Fibroblast of pulmonary artery (primary cell): Measurements from ENCODE around the gene ZBTB24.

Experiments used
- DNase-seq: peaks from one replicate; pipeline ENCODE4 v3.0.0-alpha.2; 2010; ENCODE audit warnings: low read depth
- H3K4me3 ChIP-seq: replicated peaks from 2 replicates; pipeline ENCODE4 v1.5.1; 2011; ENCODE audit warnings: low read depth, mild to moderate bottlenecking, control low read depth, low read length, moderate library complexity
- CTCF ChIP-seq: IDR thresholded peaks from 2 replicates; pipeline ENCODE4 v1.5.1; 2011; ENCODE audit warnings: mild to moderate bottlenecking, control low read depth, low read length, inconsistent platforms; ENCODE audit errors: missing control alignments

Gene ZBTB24

GRCh38 chr6:109503327-109504224 is 20.6 kb upstream of the ZBTB24 start:
- H3K4me3 ChIP-seq, result no peak overlapping the region
- no peak for TF ChIP-seq CTCF
- DNase-seq, result no peak

GRCh38 chr6:109498936-109499335 is 15.9 kb upstream of the ZBTB24 start:
- H3K4me3 ChIP-seq, result no peak overlapping the region
- no peak for DNase-seq
- TF ChIP-seq CTCF, result no peak

GRCh38 chr6:109498052-109498451 is 15.0 kb upstream of the ZBTB24 start:
- H3K4me3 ChIP-seq, result no peak overlapping the region
- no peak for TF ChIP-seq CTCF
- DNase-seq, result no peak

GRCh38 chr6:109496036-109496772 is 13.2 kb upstream of the ZBTB24 start:
- no peak overlapping the region for H3K4me3 ChIP-seq
- no peak for TF ChIP-seq CTCF
- DNase-seq, result no peak

- no peak for TF ChIP-seq CTCF
- DNase-seq, result no peak
- no peak overlapping the region for H3K4me3 ChIP-seq
These were observed 10.8 kb upstream of the ZBTB24 start for GRCh38 chr6:109493865-109494264.

- no peak for DNase-seq
- no peak overlapping the region for H3K4me3 ChIP-seq
These were observed 8.4 kb upstream of the ZBTB24 start for GRCh38 chr6:109491207-109491938.

More at GRCh38 chr6:109491207-109491938, 8.4 kb upstream of the ZBTB24 start:
- TF ChIP-seq CTCF, result no peak
